Activated T-cell treated with anti-CD3 and anti-CD28 coated beads, Interleukin-2, amount 50 U/mL, for 24 hours (primary cell): Measurements from ENCODE around the gene UMODL1.

Source experiments
- DNase-seq: peaks from one replicate; pipeline ENCODE4 v3.0.0-alpha.2; 2020
- H3K27ac Mint-ChIP-seq: 2 replicates; pipeline ENCODE4 v1.8.0; 2020; ENCODE audit warnings: mild to moderate bottlenecking, mixed read lengths
- H3K27me3 Mint-ChIP-seq: 2 replicates; pipeline ENCODE4 v1.8.0; 2020; ENCODE audit warnings: mixed read lengths
- H3K36me3 Mint-ChIP-seq: 2 replicates; pipeline ENCODE4 v1.8.0; 2020; ENCODE audit warnings: low read depth, mixed read lengths
- H3K4me1 Mint-ChIP-seq: 2 replicates; pipeline ENCODE4 v1.8.0; 2020; ENCODE audit warnings: low read depth, mixed read lengths
- H3K4me3 Mint-ChIP-seq: 2 replicates; pipeline ENCODE4 v1.8.0; 2020; ENCODE audit warnings: mild to moderate bottlenecking, moderate library complexity, mixed read lengths
- H3K9me3 Mint-ChIP-seq: 2 replicates; pipeline ENCODE4 v1.8.0; 2020; ENCODE audit warnings: mixed read lengths

UMODL1 gene, protein sequence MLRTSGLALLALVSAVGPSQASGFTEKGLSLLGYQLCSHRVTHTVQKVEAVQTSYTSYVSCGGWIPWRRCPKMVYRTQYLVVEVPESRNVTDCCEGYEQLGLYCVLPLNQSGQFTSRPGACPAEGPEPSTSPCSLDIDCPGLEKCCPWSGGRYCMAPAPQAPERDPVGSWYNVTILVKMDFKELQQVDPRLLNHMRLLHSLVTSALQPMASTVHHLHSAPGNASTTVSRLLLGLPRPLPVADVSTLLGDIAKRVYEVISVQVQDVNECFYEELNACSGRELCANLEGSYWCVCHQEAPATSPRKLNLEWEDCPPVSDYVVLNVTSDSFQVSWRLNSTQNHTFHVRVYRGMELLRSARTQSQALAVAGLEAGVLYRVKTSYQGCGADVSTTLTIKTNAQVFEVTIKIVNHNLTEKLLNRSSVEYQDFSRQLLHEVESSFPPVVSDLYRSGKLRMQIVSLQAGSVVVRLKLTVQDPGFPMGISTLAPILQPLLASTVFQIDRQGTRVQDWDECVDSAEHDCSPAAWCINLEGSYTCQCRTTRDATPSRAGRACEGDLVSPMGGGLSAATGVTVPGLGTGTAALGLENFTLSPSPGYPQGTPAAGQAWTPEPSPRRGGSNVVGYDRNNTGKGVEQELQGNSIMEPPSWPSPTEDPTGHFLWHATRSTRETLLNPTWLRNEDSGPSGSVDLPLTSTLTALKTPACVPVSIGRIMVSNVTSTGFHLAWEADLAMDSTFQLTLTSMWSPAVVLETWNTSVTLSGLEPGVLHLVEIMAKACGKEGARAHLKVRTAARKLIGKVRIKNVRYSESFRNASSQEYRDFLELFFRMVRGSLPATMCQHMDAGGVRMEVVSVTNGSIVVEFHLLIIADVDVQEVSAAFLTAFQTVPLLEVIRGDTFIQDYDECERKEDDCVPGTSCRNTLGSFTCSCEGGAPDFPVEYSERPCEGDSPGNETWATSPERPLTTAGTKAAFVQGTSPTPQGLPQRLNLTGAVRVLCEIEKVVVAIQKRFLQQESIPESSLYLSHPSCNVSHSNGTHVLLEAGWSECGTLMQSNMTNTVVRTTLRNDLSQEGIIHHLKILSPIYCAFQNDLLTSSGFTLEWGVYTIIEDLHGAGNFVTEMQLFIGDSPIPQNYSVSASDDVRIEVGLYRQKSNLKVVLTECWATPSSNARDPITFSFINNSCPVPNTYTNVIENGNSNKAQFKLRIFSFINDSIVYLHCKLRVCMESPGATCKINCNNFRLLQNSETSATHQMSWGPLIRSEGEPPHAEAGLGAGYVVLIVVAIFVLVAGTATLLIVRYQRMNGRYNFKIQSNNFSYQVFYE

GRCh38 chr21:42071146-42071737, at the start of gene UMODL1:
Gene UMODL1 (plus strand): TSS chr21:42071317. CDS start chr21:42071317, 0 bp downstream.
- H3K4me3 Mint-ChIP-seq = no peak within 1 kb of the TSS
- H3K36me3 Mint-ChIP-seq = no peaks in the 10 kb centered on the region
- H3K27me3 Mint-ChIP-seq = no peaks in the 10 kb centered on the region
- H3K4me1 Mint-ChIP-seq = no peaks in the 10 kb centered on the region
- no peak for DNase-seq
- no peaks in the 10 kb centered on the region for H3K9me3 Mint-ChIP-seq
- no peak within 1 kb of the TSS for H3K27ac Mint-ChIP-seq

- no peaks in the 10 kb centered on the region for H3K36me3 Mint-ChIP-seq
- no peak for DNase-seq
- no peaks in the 10 kb centered on the region for H3K27me3 Mint-ChIP-seq
- H3K4me1 Mint-ChIP-seq = no peaks in the 10 kb centered on the region
- no peaks in the 10 kb centered on the region for H3K9me3 Mint-ChIP-seq
- no peak overlapping the region for H3K4me3 Mint-ChIP-seq
- H3K27ac Mint-ChIP-seq = no peak overlapping the region
These were observed 49.6 kb upstream of the UMODL1 start for GRCh38 chr21:42021371-42022090.

DNA sequence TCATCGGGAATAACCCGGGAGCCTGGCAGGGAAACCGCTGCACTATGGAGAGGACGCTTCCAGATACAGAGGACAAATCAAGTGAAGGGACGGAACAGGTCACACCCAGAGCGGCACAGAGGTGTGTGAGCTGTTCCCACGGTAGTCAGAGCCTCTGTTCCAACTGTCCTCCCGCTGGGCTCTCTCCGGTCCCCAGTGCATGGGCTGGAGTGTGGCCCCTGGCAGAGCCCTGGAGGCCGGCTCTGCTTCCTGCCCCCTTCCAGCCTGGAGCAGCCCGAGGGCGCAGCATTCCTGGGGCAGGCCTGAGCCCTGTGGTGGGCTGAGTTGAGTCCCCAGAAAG, 49.1 kb upstream of the UMODL1 start:
- H3K4me3 Mint-ChIP-seq = no peak overlapping the region
- H3K27me3 Mint-ChIP-seq = no peaks in the 10 kb centered on the region
- no peak for DNase-seq

DNA sequence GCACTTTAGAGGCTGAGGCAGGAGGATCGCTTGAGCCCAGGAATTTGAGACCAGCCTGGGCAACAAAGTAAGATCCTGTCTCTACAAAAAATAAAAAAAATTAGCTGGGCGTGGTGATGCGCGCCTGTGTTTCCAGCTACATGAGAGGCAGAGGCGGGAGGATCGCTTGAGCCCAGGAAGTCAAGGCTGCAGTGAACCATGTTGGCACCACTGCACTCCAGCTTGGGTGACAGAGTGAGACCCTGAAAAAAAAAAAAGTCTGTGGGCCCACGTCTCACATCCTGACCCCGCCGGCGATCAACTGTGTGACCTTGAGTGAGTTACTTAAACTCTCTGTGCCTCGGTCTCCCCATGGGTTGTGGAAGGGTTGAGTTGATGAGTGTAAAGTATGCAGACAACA, 48.2 kb upstream of the UMODL1 start:
- H3K27me3 Mint-ChIP-seq = no peaks in the 10 kb centered on the region

More for the DNA sequence above, 49.1 kb upstream of the UMODL1 start:
- Mint-ChIP-seq H3K9me3 (no peaks in the 10 kb centered on the region), H3K4me1 (no peaks in the 10 kb centered on the region), H3K36me3 (no peaks in the 10 kb centered on the region), H3K27ac (no peak overlapping the region)

GRCh38 chr21:42025376-42026081, 45.6 kb upstream of the UMODL1 start:
- no peaks in the 10 kb centered on the region for H3K9me3 Mint-ChIP-seq

More for the DNA sequence above, 48.2 kb upstream of the UMODL1 start:
- no peaks in the 10 kb centered on the region for H3K9me3 Mint-ChIP-seq
- no peak overlapping the region for H3K4me3 Mint-ChIP-seq
- H3K4me1 Mint-ChIP-seq = no peaks in the 10 kb centered on the region
- no peak overlapping the region for H3K27ac Mint-ChIP-seq
- no peak for DNase-seq
- H3K36me3 Mint-ChIP-seq = no peaks in the 10 kb centered on the region

GRCh38 chr21:42026082-42026435, 45.1 kb upstream of the UMODL1 start:
- Mint-ChIP-seq H3K36me3 (no peaks in the 10 kb centered on the region), H3K4me1 (no peaks in the 10 kb centered on the region), H3K4me3 (no peak overlapping the region), H3K9me3 (no peaks in the 10 kb centered on the region), H3K27ac (no peak overlapping the region), H3K27me3 (no peaks in the 10 kb centered on the region)
- no peak for DNase-seq

More at GRCh38 chr21:42025376-42026081, 45.6 kb upstream of the UMODL1 start:
- H3K27ac Mint-ChIP-seq = no peak overlapping the region
- no peaks in the 10 kb centered on the region for H3K36me3 Mint-ChIP-seq
- H3K27me3 Mint-ChIP-seq = no peaks in the 10 kb centered on the region
- no peaks in the 10 kb centered on the region for H3K4me1 Mint-ChIP-seq
- DNase-seq = no peak
- no peak overlapping the region for H3K4me3 Mint-ChIP-seq

DNA sequence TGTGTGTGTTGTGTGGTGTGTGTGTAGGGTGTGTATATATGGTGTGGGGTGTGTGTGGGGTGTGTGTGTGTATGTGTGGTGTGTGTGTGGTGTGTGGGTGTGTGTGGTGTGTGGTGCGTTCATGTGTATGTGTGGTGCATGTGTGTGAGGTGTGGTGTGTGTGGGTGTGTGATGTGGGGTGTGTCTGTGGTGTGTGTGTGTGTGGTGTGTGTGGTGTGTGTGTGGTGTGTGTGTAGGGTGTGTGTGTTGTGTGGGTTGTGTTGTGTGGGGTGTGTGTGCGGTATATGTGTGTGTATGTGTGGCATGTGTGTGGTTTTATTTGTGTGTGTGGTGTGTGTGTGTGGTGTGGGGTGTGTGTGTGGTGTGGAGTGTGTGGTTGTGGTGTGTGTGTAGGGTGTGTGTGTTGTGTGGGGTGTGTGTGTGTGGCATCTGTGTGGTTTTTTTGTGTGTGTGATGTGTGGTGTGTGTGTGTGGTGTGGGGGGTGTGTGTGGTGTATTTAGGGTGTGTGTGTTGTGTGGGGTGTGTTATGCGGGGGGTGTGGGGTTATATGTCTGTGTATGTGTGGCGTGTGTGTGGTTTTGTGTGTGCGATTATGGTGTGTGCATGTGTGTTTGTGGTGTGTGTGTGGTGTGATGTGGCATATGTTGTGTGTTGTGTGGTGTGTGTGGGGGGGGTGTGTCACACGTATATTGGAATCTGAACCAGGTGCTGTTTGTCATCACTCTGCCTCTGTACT, 43.9 kb upstream of the UMODL1 start:
- Mint-ChIP-seq H3K27ac (no peak overlapping the region), H3K4me1 (no peaks in the 10 kb centered on the region), H3K36me3 (no peaks in the 10 kb centered on the region), H3K9me3 (no peaks in the 10 kb centered on the region), H3K27me3 (no peaks in the 10 kb centered on the region), H3K4me3 (no peak overlapping the region)
- no peak for DNase-seq

DNA sequence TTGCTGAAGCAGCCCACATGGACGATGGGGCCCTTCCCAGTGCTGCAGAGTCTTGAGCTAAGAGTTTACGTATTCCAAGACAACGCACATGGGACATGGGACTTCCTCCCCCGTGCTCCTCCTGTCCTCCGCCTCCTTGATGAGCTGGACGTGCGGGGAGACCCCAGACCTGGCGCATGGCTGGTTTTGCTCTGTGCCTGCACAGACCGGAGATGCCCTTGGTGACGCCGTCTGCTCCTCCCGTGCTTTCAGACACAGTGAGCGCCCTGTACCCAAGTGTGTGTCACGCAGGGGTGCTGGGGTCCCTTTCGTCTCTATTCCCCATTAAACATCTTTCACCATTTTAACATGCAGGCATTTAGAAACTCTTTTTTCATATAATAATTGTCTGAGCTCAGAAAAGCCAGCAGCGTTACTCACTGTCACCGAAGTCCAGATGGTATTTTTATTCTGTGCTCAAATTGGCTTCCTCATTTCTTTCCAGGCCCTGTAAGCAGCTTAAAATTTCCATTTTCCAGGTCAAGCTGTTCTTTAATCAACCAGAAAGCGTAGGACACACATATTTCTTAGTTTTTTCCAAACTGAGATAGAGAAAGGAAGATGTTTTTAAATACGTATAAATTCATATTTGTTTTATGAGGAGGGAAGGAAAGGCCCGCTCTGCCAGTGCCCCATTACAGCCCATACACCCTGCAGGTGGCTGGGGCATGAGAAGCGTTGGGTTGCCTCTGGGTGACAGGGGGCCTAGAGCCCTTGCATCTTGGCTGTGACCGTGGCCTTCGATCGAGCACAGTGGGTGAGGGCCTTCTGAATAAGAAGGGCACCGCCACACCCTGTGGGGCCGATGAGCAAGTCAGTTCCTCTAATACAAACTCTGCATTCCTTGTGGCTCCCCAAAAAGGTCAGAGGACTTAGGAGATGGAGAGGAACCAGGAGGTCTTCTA, 43.0 kb upstream of the UMODL1 start:
- H3K27me3 Mint-ChIP-seq = no peaks in the 10 kb centered on the region
- no peak for DNase-seq
- no peaks in the 10 kb centered on the region for H3K9me3 Mint-ChIP-seq
- H3K27ac Mint-ChIP-seq = no peak overlapping the region
- no peaks in the 10 kb centered on the region for H3K4me1 Mint-ChIP-seq
- H3K4me3 Mint-ChIP-seq = no peak overlapping the region
- H3K36me3 Mint-ChIP-seq = no peaks in the 10 kb centered on the region

DNA sequence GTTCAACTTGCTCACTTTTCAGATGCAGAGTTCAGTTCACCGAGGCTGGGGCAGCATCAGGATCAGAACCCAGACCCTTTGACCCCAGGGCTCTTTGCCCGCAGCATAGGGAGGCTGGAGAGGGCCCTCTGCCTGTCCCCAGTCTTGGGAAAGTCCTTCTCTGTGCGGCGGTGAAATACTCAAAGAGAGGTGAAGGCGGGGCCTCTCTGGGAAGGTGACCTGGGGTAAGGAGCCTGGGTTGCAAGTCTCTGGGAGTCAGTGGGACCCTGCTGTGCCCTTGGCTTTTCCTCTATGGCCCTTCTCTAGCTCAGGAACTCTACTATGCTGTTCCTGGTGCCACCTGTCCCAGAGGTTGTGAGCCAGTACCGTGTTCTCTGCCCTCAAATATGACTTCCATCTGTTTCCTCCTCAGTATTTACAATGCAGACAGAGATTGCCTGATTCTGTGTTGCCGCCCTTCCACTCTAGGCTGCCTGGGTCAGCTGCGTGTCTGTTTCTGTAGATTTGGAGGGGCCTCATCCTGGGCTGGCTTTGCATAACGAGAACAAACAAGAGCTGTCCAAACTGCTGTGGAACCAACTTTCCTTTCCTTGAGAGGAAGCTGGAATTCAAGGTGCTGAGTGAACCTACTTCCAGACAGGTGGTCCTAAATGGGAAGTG, 42.2 kb upstream of the UMODL1 start:
- Mint-ChIP-seq H3K36me3 (no peaks in the 10 kb centered on the region), H3K4me3 (no peak overlapping the region), H3K9me3 (no peaks in the 10 kb centered on the region), H3K4me1 (no peaks in the 10 kb centered on the region), H3K27ac (no peak overlapping the region), H3K27me3 (no peaks in the 10 kb centered on the region)
- DNase-seq = no peak

DNA sequence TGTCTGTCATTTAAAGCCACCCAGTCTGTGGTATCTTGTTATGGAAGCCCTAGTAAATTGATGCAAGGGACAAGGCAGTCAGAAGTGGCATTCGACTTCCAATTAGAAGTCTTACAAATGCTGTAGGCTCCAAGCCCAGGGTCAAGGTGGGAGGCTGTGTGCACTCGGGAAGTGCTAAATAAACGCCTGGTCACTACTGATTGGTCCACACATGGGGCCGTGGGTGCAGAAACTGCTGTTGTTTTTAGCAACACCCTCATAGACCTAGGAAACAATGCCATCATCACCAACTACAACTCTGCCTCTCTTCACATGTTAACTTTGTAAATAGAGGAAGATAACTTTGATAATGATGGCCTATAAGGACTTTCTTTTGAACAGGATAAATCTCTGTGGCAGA, 40.8 kb upstream of the UMODL1 start:
- H3K4me1 Mint-ChIP-seq = no peaks in the 10 kb centered on the region
- no peaks in the 10 kb centered on the region for H3K36me3 Mint-ChIP-seq
- no peaks in the 10 kb centered on the region for H3K27me3 Mint-ChIP-seq
- no peak overlapping the region for H3K4me3 Mint-ChIP-seq
- no peaks in the 10 kb centered on the region for H3K9me3 Mint-ChIP-seq
- no peak overlapping the region for H3K27ac Mint-ChIP-seq
- DNase-seq = no peak

DNA sequence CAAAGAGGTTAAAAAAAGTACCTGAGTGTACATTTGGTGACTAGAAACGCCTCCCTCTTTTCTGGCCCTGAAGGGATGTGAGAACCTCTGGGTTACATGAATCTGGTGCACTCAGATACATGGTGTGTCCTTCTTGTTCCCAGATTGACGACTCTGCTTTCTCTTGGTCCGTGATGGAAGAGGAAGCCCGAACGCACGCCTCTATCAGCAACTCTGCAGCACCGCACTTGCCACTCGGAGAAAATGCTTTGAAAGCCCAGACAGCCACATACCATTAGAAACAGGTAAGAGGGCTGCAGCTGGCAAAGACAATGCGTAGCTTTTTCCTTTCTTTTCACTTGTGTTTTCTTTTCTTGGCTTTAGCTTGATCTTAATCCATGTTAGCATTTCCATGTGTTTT, 39.9 kb upstream of the UMODL1 start:
- Mint-ChIP-seq H3K27me3 (no peaks in the 10 kb centered on the region), H3K4me1 (no peaks in the 10 kb centered on the region), H3K36me3 (no peaks in the 10 kb centered on the region), H3K9me3 (no peaks in the 10 kb centered on the region), H3K4me3 (no peak overlapping the region), H3K27ac (no peak overlapping the region)
- no peak for DNase-seq

DNA sequence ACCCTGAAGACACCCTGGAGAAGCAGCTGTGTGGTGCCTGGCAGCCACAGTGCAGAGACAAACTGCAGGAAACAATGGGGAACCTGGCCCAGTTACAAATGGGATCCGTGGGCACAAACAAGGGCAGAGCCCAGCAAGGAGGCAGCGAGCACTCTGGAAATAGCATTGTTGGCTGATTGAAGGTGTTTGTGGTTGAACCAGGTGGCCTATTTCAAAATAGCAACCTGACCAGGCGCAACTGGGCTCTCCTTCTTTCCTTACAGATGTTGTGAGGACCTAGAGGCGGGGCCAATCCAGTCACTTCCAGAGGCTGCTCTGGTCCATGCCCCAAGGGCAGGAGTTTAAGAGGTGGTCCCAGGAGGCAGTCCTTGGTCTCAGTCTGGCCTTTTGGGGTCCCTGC, 39.3 kb upstream of the UMODL1 start:
- Mint-ChIP-seq H3K4me1 (no peaks in the 10 kb centered on the region), H3K36me3 (no peaks in the 10 kb centered on the region), H3K27me3 (no peaks in the 10 kb centered on the region), H3K27ac (no peak overlapping the region), H3K4me3 (no peak overlapping the region), H3K9me3 (no peaks in the 10 kb centered on the region)
- DNase-seq = no peak
